LNCAP (cell line): Measurements from ENCODE around the gene GLMN.

Experiments used
- TF ChIP-seq, protein P1 (sequence below): fragments of 450-650 bp; IDR thresholded peaks from 2 replicates; pipeline ENCODE4 v1.5.1; 2017; ENCODE audit warnings: mild to moderate bottlenecking

The GLMN gene

DNA sequence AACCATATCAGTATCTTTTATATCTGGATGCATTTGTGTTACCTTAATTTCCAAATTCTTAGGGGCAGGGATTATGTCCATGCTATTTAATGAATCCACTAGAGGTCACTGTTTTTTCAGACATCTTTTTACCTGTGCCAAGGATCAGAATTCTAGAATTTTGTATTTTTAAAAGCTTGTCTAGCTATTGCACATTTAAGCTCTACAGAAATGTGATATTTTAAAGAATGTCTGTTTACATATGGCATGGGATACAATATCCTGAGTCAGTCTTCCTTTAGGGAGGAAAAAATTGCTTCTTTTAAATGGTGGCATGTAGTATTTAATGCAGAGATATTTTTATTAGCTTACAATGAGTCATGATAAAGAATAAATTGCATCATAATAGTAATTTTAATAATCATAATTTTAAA lies 11.4 kb upstream of the GLMN start:
- TF ChIP-seq, protein P1, sequence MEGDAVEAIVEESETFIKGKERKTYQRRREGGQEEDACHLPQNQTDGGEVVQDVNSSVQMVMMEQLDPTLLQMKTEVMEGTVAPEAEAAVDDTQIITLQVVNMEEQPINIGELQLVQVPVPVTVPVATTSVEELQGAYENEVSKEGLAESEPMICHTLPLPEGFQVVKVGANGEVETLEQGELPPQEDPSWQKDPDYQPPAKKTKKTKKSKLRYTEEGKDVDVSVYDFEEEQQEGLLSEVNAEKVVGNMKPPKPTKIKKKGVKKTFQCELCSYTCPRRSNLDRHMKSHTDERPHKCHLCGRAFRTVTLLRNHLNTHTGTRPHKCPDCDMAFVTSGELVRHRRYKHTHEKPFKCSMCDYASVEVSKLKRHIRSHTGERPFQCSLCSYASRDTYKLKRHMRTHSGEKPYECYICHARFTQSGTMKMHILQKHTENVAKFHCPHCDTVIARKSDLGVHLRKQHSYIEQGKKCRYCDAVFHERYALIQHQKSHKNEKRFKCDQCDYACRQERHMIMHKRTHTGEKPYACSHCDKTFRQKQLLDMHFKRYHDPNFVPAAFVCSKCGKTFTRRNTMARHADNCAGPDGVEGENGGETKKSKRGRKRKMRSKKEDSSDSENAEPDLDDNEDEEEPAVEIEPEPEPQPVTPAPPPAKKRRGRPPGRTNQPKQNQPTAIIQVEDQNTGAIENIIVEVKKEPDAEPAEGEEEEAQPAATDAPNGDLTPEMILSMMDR = peak; percentile 74

- TF ChIP-seq, protein P1 = no peak
These were observed 9.2 kb upstream of the GLMN start for GRCh38 chr1:92307980-92308379.

DNA sequence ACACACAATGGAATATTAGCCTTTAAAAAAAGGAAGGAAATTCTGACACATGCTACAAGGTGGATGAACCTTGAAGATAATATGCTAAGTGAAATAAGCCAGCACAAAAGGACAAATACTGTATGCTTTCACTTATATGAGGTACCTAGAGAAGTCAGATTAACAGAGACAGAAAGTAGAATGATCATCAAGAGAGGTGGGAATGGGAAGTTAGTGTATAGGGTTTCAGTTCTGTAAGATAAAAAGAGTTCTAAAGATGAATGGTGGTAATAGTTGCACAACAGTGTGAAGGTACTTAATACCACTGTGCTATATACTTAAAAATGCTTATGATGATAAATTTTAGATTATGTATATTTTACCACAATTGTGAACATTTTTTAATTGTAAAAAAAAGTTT lies 7.2 kb upstream of the GLMN start:
- TF ChIP-seq, protein P1 = no peak

DNA sequence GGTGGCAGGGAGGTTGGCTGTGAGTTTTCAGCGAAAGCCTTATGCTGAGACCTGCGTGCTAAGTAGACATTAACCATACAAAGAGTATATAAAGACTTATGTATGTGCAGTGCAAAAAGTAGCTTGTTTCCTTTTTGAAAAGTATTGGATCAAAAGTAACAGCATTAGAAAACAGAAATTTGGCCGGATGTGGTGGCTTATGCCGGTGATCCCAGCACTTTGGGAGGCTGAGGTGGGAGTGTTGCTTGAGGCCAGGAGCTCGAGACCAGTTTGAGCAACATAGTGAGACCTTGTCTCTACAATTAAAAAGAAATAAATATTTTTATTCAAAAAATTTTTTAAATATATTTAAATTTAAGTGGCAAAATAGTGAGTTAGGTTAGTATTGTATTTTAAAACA lies 2.2 kb upstream of the GLMN start:
- TF ChIP-seq, protein P1 = no peak

DNA sequence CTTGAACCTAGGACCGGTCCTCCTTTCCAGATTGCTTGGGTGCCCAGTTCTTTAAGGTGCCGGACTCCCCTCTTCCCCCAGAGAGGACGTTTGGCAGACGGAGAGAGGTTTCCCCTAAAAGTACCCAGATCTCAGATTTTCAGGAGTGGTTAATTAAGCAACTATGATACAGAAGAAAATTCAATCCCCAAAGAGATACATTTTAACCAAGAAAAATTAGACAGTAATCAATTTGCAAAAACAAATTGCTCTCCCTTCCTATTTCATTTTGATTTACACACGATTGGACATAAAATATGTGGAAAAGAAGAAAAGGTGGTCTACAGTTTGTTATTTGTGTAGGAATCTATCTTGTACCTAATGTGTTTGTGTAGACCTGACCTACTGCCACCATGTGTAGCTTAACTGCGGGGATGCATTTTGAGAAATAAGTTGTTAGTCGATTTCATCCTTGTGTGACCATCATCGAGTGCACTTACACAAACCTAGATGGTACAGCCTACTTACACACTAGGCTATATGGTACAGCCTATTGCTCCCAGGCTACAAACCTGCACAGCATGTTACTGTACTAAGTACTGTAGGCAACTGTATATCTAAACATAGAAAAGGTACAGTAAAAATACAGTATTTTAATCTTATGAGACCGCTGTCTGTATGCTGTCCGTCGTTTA lies 827 bp upstream of the GLMN start:
- TF ChIP-seq, protein P1 = no peak

DNA sequence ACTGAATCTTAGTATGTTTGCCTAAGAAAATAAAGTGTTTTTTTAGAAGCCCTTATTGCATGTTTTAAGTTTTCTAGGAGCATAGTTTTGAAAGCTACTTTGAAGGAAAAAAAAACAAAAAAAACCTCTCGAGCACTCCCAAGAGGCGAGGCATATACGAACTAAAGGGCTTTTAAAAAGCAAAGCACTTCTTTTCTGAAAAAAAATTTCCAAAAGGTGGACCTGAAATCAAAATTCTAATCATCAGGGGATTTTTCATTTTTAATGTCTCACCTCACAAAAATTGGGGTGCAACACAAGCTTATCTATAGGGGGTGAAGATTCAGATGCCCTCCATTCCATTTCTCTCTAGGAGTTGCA lies 594 bp downstream of the GLMN start:
- TF ChIP-seq, protein P1 = 0 out of 2 replicates have a peak, but pooled peaks have one; percentile 33

GRCh38 chr1:92291372-92291999 lies 7.3 kb downstream of the GLMN start:
- TF ChIP-seq, protein P1 = peak; percentile 87
